ENCODE measurements around the gene LYRM9.
"Not testable (repeated sequence)": the region's sequence is repeated elsewhere in the genome, so short reads cannot be mapped to it uniquely, and the experiment has no call there.

The LYRM9 gene

GRCh38 chr17:27905447-27906225, 12.5 kb upstream of the LYRM9 start:
- DNase-seq, result no peak

- no peak for DNase-seq
Observed at GRCh38 chr17:27904534-27905446, 11.6 kb upstream of the LYRM9 start.

GRCh38 chr17:27904114-27904513, 10.9 kb upstream of the LYRM9 start:
- DNase-seq, result no peak

- no peak for DNase-seq
Observed at GRCh38 chr17:27899525-27899924, 6.4 kb upstream of the LYRM9 start.

- DNase-seq, result no peak
Observed at GRCh38 chr17:27898096-27898495, 4.9 kb upstream of the LYRM9 start.

GRCh38 chr17:27896701-27897100, 3.5 kb upstream of the LYRM9 start:
- DNase-seq, result no peak

- DNase-seq, result no peak
Observed at GRCh38 chr17:27895940-27896535, 2.9 kb upstream of the LYRM9 start.

- DNase-seq, result no peak
Observed at GRCh38 chr17:27895123-27895895, 2.1 kb upstream of the LYRM9 start.

- DNase-seq, result no peak
Observed at GRCh38 chr17:27893841-27894503, 807 bp upstream of the LYRM9 start.

- no peak for DNase-seq
Observed at GRCh38 chr17:27892542-27892865, 661 bp downstream of the LYRM9 start.

GRCh38 chr17:27891841-27892240, 1.3 kb downstream of the LYRM9 start:
- no peak for DNase-seq

- no peak for DNase-seq
Observed at GRCh38 chr17:27889711-27890251, 3.4 kb downstream of the LYRM9 start.

- no peak for DNase-seq
Observed at GRCh38 chr17:27888945-27889344, 4.2 kb downstream of the LYRM9 start.

- DNase-seq, result no peak
Observed at GRCh38 chr17:27888067-27888466, 5.1 kb downstream of the LYRM9 start.

- DNase-seq, result not testable (repeated sequence)
Observed at GRCh38 chr17:27886348-27886906, 6.7 kb downstream of the LYRM9 start.

GRCh38 chr17:27882162-27882840, 10.9 kb downstream of the LYRM9 start:
- DNase-seq, result no peak

- DNase-seq, result peak; percentile 71 to 77
Observed at GRCh38 chr17:27879987-27880608, 13.1 kb downstream of the LYRM9 start.

GRCh38 chr17:27878776-27879562, 14.2 kb downstream of the LYRM9 start:
- peak; percentile 34 to 57 for DNase-seq

- no peak for DNase-seq
Observed at GRCh38 chr17:27873746-27874145, 19.4 kb downstream of the LYRM9 start.

- no peak for DNase-seq
Observed at GRCh38 chr17:27873211-27873610, 20.0 kb downstream of the LYRM9 start.
